Neural cell (in vitro differentiated cells): ENCODE results near the gene CELSR2. TPM values are rescaled to one million over a fixed set of nuclear protein-coding genes. Genes with fewer than 3 reads are reported as not detected.

ENCODE experiments used
- H2AFZ ChIP-seq: fragments of 200-600, 300-800 bp; sonication (generic), shearing (Covaris generic); 2 replicates; pipeline ENCODE4 v1.6.0; 2014; ENCODE audit warnings: low read depth, mild to moderate bottlenecking, antibody characterized with exemption, low read length, moderate library complexity
- H3F3A ChIP-seq: fragments of 200-600 bp; shearing (Covaris generic); 2 replicates; pipeline ENCODE4 v1.6.1; 2016; ENCODE audit warnings: mild to moderate bottlenecking, moderate library complexity, mixed read lengths, antibody characterized with exemption, low read length; ENCODE audit not compliant: insufficient read depth, poor library complexity, severe bottlenecking
- H3K27ac ChIP-seq: fragments of 200-600, 300-800 bp; sonication (generic), shearing (Covaris generic); 2 replicates; pipeline ENCODE4 v1.5.1; 2014; ENCODE audit warnings: mild to moderate bottlenecking, low read length, moderate library complexity
- H3K27me3 ChIP-seq: fragments of 300-800, 200-600 bp; sonication (generic), shearing (Covaris generic); 2 replicates; pipeline ENCODE4 v1.6.0; 2014; ENCODE audit warnings: mild to moderate bottlenecking, low read depth, low read length, moderate library complexity; ENCODE audit not compliant: insufficient read depth
- H3K36me3 ChIP-seq: fragments of 300-800, 200-600 bp; sonication (generic), shearing (Covaris generic); 2 replicates; pipeline ENCODE4 v1.5.1; 2014; ENCODE audit warnings: mild to moderate bottlenecking, antibody characterized with exemption, low read length, moderate library complexity; ENCODE audit not compliant: insufficient read depth
- H3K4me2 ChIP-seq: fragments of 300-800, 200-600 bp; sonication (generic), shearing (Covaris generic); 2 replicates; pipeline ENCODE4 v1.6.0; 2014; ENCODE audit warnings: mild to moderate bottlenecking, low read length
- H3K4me3 ChIP-seq: fragments of 300-800, 200-600 bp; sonication (generic), shearing (Covaris generic); 2 replicates; pipeline ENCODE4 v1.5.1; 2014; ENCODE audit warnings: mild to moderate bottlenecking, low read length, moderate library complexity
- H3K79me2 ChIP-seq: fragments of 200-600 bp; shearing (Covaris generic); replicated peaks from 2 replicates; pipeline ENCODE4 v1.6.0; 2014; ENCODE audit warnings: mild to moderate bottlenecking, low read length, moderate library complexity; ENCODE audit not compliant: insufficient read depth
- H3K9ac ChIP-seq: fragments of 300-800, 200-600 bp; sonication (generic), shearing (Covaris generic); 2 replicates; pipeline ENCODE4 v1.6.1; 2016; ENCODE audit warnings: mild to moderate bottlenecking, low read length, mixed read lengths
- H3K9me2 ChIP-seq: fragments of 200-600 bp; shearing (Covaris generic); 2 replicates; pipeline ENCODE4 v1.6.1; 2016; ENCODE audit warnings: mild to moderate bottlenecking, low read length, mixed read lengths; ENCODE audit not compliant: insufficient read depth
- H3K9me3 ChIP-seq: fragments of 200-600, 300-800 bp; sonication (generic), shearing (Covaris generic); 2 replicates; pipeline ENCODE4 v1.6.1; 2016; ENCODE audit warnings: mild to moderate bottlenecking, mixed run types, low read length, moderate library complexity, mixed read lengths
- H4K20me1 ChIP-seq: fragments of 200-600 bp; shearing (Covaris generic); 2 replicates; pipeline ENCODE4 v1.6.1; 2016; ENCODE audit warnings: mild to moderate bottlenecking, mixed run types; ENCODE audit not compliant: insufficient read depth
- CTCF ChIP-seq: fragments of 450-650 bp; IDR thresholded peaks from 2 replicates; pipeline ENCODE4 v1.5.1; 2014; ENCODE audit warnings: antibody characterized with exemption, mild to moderate bottlenecking, moderate library complexity; ENCODE audit not compliant: poor library complexity, severe bottlenecking
- EP300 ChIP-seq: fragments of 450-650 bp; conservative IDR thresholded peaks from 2 replicates; pipeline ENCODE4 v1.6.1; 2014; ENCODE audit warnings: antibody characterized with exemption, mild to moderate bottlenecking, moderate library complexity; ENCODE audit not compliant: poor library complexity, severe bottlenecking
- EZH2 ChIP-seq: fragments of 200-600, 300-800 bp; shearing (Covaris generic), sonication (generic); IDR thresholded peaks from 2 replicates; pipeline ENCODE4 v1.6.1; 2014; ENCODE audit warnings: antibody characterized with exemption, low read length, borderline replicate concordance, mild to moderate bottlenecking; ENCODE audit not compliant: insufficient read depth, poor library complexity, severe bottlenecking
- MXI1 ChIP-seq: fragments of 450-650 bp; conservative IDR thresholded peaks from 2 replicates; pipeline ENCODE4 v1.6.1; 2014; ENCODE audit warnings: antibody characterized with exemption, mild to moderate bottlenecking; ENCODE audit not compliant: poor library complexity, severe bottlenecking
- POLR2AphosphoS5 ChIP-seq: IDR thresholded peaks from 2 replicates; pipeline ENCODE4 v1.6.1; 2012
- RAD21 ChIP-seq: fragments of 450-650 bp; conservative IDR thresholded peaks from 2 replicates; pipeline ENCODE4 v1.6.1; 2014; ENCODE audit warnings: antibody characterized with exemption, mild to moderate bottlenecking, moderate library complexity
- REST ChIP-seq: IDR thresholded peaks from 2 replicates; pipeline ENCODE4 v1.6.1; 2012; ENCODE audit warnings: borderline replicate concordance
- SMC3 ChIP-seq: fragments of 450-650 bp; conservative IDR thresholded peaks from 2 replicates; pipeline ENCODE4 v1.6.1; 2014; ENCODE audit warnings: antibody characterized with exemption, mild to moderate bottlenecking, moderate library complexity; ENCODE audit not compliant: poor library complexity
- TAF1 ChIP-seq: IDR thresholded peaks from 2 replicates; pipeline ENCODE4 v1.6.1; 2012; ENCODE audit warnings: low read depth
- polyA plus RNA-seq: library from polyadenylated mRNA; depleted of rRNA; stranded (reverse); fragments of >200 nt; gene quantifications from 2 replicates; pipeline ENCODE4 v1.2.3, GENCODE V29; 2014

The CELSR2 gene
- polyA plus RNA-seq, 1 donor from 2014 or later, result 7.9 TPM

DNA sequence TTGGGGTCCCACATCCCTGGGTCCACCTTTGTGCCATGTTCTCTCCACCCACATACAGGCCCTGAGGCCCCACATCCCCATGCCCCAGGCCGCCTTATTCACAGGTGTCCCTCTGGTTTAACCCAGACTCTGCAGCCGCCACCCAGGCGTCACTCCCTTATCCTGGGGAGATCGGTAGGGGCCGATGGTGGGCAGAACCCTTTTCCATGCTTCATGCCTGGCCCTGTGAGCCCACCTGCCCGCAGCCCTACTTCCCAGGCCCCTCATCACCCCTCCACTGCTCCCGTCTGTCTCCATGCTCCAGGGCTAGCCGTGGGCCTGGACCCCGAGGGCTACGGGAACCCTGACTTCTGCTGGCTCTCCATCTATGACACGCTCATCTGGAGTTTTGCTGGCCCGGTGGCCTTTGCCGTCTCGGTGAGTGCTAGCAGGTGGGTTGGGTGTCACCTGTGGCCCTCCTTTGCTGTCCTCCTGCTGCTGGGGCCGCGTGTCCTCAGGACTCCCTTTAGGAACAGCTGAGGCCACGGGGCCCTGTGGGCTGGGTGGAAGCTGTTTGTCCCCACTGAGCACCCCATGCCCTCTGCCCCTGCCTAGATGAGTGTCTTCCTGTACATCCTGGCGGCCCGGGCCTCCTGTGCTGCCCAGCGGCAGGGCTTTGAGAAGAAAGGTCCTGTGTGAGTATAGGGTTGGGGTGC, 21.4 kb downstream of the CELSR2 start:
- peaks cover 5% of the 10 kb centered on the region for H3K36me3 ChIP-seq
- H3K79me2 ChIP-seq, result no peaks in the 10 kb centered on the region
- no peak overlapping the region for H3K4me2 ChIP-seq
- H3K27ac ChIP-seq, result no peak overlapping the region
- no peaks in the 10 kb centered on the region for H3F3A ChIP-seq
- no peaks in the 10 kb centered on the region for H3K9me2 ChIP-seq
- H2AFZ ChIP-seq, result no peak overlapping the region
- H3K9ac ChIP-seq, result no peak overlapping the region
- no peaks in the 10 kb centered on the region for H3K9me3 ChIP-seq
- TF ChIP-seq RAD21, result no peak
- TF ChIP-seq POLR2AphosphoS5, result no peak
- no peak for TF ChIP-seq EZH2
- TF ChIP-seq REST, result no peak
- TF ChIP-seq SMC3, result no peak
- no peak for TF ChIP-seq MXI1
- no peaks in the 10 kb centered on the region for H4K20me1 ChIP-seq
- no peak overlapping the region for H3K4me3 ChIP-seq
- no peaks in the 10 kb centered on the region for H3K27me3 ChIP-seq

- no peak overlapping the region for H3K27ac ChIP-seq
- H3K4me2 ChIP-seq, result no peak overlapping the region
- no peaks in the 10 kb centered on the region for H3K79me2 ChIP-seq
- no peaks in the 10 kb centered on the region for H3F3A ChIP-seq
- H3K9me3 ChIP-seq, result no peaks in the 10 kb centered on the region
- no peaks in the 10 kb centered on the region for H3K9me2 ChIP-seq
- no peak overlapping the region for H2AFZ ChIP-seq
- TF ChIP-seq TAF1 (no peak), SMC3 (no peak), POLR2AphosphoS5 (no peak), REST (no peak), RAD21 (no peak), MXI1 (no peak), CTCF (no peak), EP300 (no peak), EZH2 (no peak)
- H3K4me3 ChIP-seq, result no peak overlapping the region
- H3K36me3 ChIP-seq, result peaks cover 5% of the 10 kb centered on the region
- no peaks in the 10 kb centered on the region for H4K20me1 ChIP-seq
- H3K27me3 ChIP-seq, result no peaks in the 10 kb centered on the region
- H3K9ac ChIP-seq, result no peak overlapping the region
Measured at GRCh38 chr1:109271458-109271857, 22.1 kb downstream of the CELSR2 start.
